Endothelial cell of umbilical vein (primary cell): Measurements from ENCODE around the gene TXNDC12. TPM values are rescaled to one million over a fixed set of nuclear protein-coding genes. Genes with fewer than 3 reads are reported as not detected.

Experiments
- BruUV-seq: library from RNA; stranded (reverse); fragments of 400-500 nt; replicated peaks from 2 replicates; lab custom pipeline; 2021; lab: Mats Ljungman, UMichigan
- CTCF ChIA-PET: fragments of 300-600, 350-600 bp; sonication (Branson Sonifier 250); formaldehyde crosslinking; loops from one replicate; lab custom pipeline; 2021; ENCODE audit warnings: antibody characterized with exemption, inconsistent platforms; lab: Charles Lee
- POLR2A ChIA-PET: fragments of 300-600, 350-600 bp; sonication (Branson Sonifier 250); formaldehyde crosslinking; loops from one replicate; lab custom pipeline; 2021; ENCODE audit warnings: antibody characterized with exemption, inconsistent platforms; lab: Charles Lee
- DNase-seq: peaks from one replicate; pipeline ENCODE4 v3.0.0-alpha.2; 2011; ENCODE audit warnings: low read depth, low spot score
- FAIRE-seq: peaks from 2 replicates; lab custom pipeline; 2011; peaks lifted over from hg19 to GRCh38; lab: Jason Lieb, UNC
- H2AFZ ChIP-seq: 2 replicates; pipeline ENCODE4 v1.6.0; 2012; ENCODE audit warnings: low read depth, low read length, control low read depth, inconsistent platforms
- H3K27ac ChIP-seq: 2 replicates; pipeline ENCODE4 v1.5.1; 2011; ENCODE audit warnings: low read depth, mild to moderate bottlenecking, control low read depth, low read length, moderate library complexity; ENCODE audit not compliant: insufficient read depth
- H3K27me3 ChIP-seq, 2 experiments: 2 replicates each; pipeline versions ENCODE4 v1.6.0 to v1.6.1; 2011; ENCODE audit warnings: low read length in 2 of 2, mixed read lengths in 1 of 2; ENCODE audit not compliant: control insufficient read depth in 2 of 2, insufficient read depth in 2 of 2
- H3K36me3 ChIP-seq, 2 experiments: 2 replicates in 1 of 2; 3 replicates in 1 of 2; pipeline ENCODE4 v1.5.1; 2011; ENCODE audit warnings: low read length in 2 of 2, mild to moderate bottlenecking in 1 of 2, moderate library complexity in 1 of 2; ENCODE audit not compliant: control insufficient read depth in 2 of 2, insufficient read depth in 2 of 2; ENCODE audit errors: extremely low read depth in 1 of 2
- H3K4me1 ChIP-seq: 3 replicates; pipeline ENCODE4 v1.5.1; 2011; ENCODE audit warnings: mild to moderate bottlenecking, low read length; ENCODE audit not compliant: control insufficient read depth, insufficient read depth; ENCODE audit errors: extremely low read depth
- H3K4me2 ChIP-seq: 2 replicates; pipeline ENCODE4 v1.6.1; 2011; ENCODE audit warnings: low read length, control low read depth, mixed read lengths; ENCODE audit not compliant: insufficient read depth
- H3K4me3 ChIP-seq, 3 experiments: fragments of 200-600 bp in 1 of 3; sonication (generic), shearing (Covaris generic) in 1 of 3; replicated peaks in 1 of 3; 2 replicates each; pipeline ENCODE4 v1.5.1; 2011 to 2016; ENCODE audit warnings: control low read depth in 3 of 3, low read length in 3 of 3, mild to moderate bottlenecking in 2 of 3, inconsistent platforms in 1 of 3, low read depth in 1 of 3, moderate library complexity in 1 of 3; ENCODE audit not compliant: insufficient read depth in 1 of 3
- H3K79me2 ChIP-seq: 2 replicates; pipeline ENCODE4 v1.6.0; 2012; ENCODE audit warnings: low read length, inconsistent platforms; ENCODE audit not compliant: control insufficient read depth, insufficient read depth
- H3K9ac ChIP-seq: replicated peaks from 2 replicates; pipeline ENCODE3; 2011; ENCODE audit warnings: low read length, control low read depth; ENCODE audit not compliant: insufficient read depth; ENCODE audit errors: extremely low read depth
- H3K9me1 ChIP-seq: replicated peaks from 3 replicates; pipeline ENCODE4 v1.6.0; 2011; ENCODE audit warnings: mild to moderate bottlenecking, low read length; ENCODE audit not compliant: control insufficient read depth, insufficient read depth; ENCODE audit errors: extremely low read depth
- H3K9me3 ChIP-seq: replicated peaks from 2 replicates; pipeline ENCODE4 v1.5.1; 2012; ENCODE audit warnings: low read length, inconsistent platforms; ENCODE audit not compliant: control insufficient read depth, insufficient read depth
- H4K20me1 ChIP-seq: replicated peaks from 2 replicates; pipeline ENCODE3; 2011; ENCODE audit warnings: mild to moderate bottlenecking, low read length; ENCODE audit not compliant: control insufficient read depth, insufficient read depth; ENCODE audit errors: extremely low read depth
- CTCF ChIP-seq, 2 donors: IDR thresholded peaks; 1 replicate in 1 of 2; 2 replicates in 1 of 2; pipeline ENCODE4 v1.5.1; 2011; ENCODE audit warnings: low read length in 2 of 2, mild to moderate bottlenecking in 2 of 2, moderate library complexity in 2 of 2, control low read depth in 1 of 2, inconsistent platforms in 1 of 2, low read depth in 1 of 2; ENCODE audit not compliant: insufficient read depth in 1 of 2; ENCODE audit errors: extremely low read depth in 1 of 2
- EZH2 ChIP-seq: IDR thresholded peaks from 2 replicates; pipeline ENCODE4 v1.6.1; 2012; ENCODE audit warnings: borderline replicate concordance, low read depth, mild to moderate bottlenecking, moderate library complexity, low read length, inconsistent platforms; ENCODE audit not compliant: severe bottlenecking
- FOS ChIP-seq: IDR thresholded peaks from 2 replicates; pipeline ENCODE4 v1.6.1; 2011; ENCODE audit warnings: mild to moderate bottlenecking, low read length, moderate library complexity, borderline replicate concordance; ENCODE audit not compliant: insufficient read depth
- GATA2 ChIP-seq: IDR thresholded peaks from 2 replicates; pipeline ENCODE4 v1.7.0; 2011; ENCODE audit warnings: low read depth, mild to moderate bottlenecking, moderate library complexity, mixed read lengths, low read length; ENCODE audit not compliant: insufficient read length, insufficient read depth
- JUN ChIP-seq: IDR thresholded peaks from 2 replicates; pipeline ENCODE4 v1.6.1; 2011; ENCODE audit warnings: borderline replicate concordance, low read depth; ENCODE audit not compliant: insufficient read length, insufficient read depth
- MAX ChIP-seq: IDR thresholded peaks from 2 replicates; pipeline ENCODE4 v1.6.1; 2011; ENCODE audit not compliant: insufficient read depth, insufficient read length
- MYC ChIP-seq: IDR thresholded peaks from one replicate; pipeline ENCODE4 v1.6.1; 2011; ENCODE audit warnings: mild to moderate bottlenecking, low read depth, low read length
- POLR2A ChIP-seq: IDR thresholded peaks from 2 replicates; pipeline ENCODE4 v1.6.1; 2012; ENCODE audit warnings: low read depth, mild to moderate bottlenecking, control low read depth, low read length
- POLR2AphosphoS5 ChIP-seq: IDR thresholded peaks from 2 replicates; pipeline ENCODE4 v1.6.1; 2012; ENCODE audit warnings: low read depth, mild to moderate bottlenecking, control low read depth, low read length, moderate library complexity; ENCODE audit not compliant: insufficient read depth
- dilution Hi-C: fragments of 300-500 bp; cut with MboI; formaldehyde crosslinking; loops from one replicate; pipeline ENCODE4 v1.15.0; 2019; ENCODE audit warnings: low sequenced_read_pairs; ENCODE audit not compliant: extremely low pct_ligation_motif_present
- intact Hi-C: fragments of 100-400 bp; cut with micrococcal nuclease; formaldehyde crosslinking; loops from one replicate; pipeline ENCODE4 v1.10.0; 2022
- polyA plus RNA-seq, 4 experiments: library from polyadenylated mRNA; depleted of rRNA in 3 of 4; stranded (reverse) in 3 of 4; unstranded in 1 of 4; fragments of >200 nt; gene quantifications; 2 replicates each; pipeline versions ENCODE4 v1.2.1 to v1.2.3, GENCODE V29; 2011 to 2012; ENCODE audit warnings: missing spikeins in 1 of 4
- total RNA-seq: library from RNA; stranded (reverse); gene quantifications from 2 replicates; pipeline ENCODE4 v1.2.3, GENCODE V29; 2021

TXNDC12 gene
- total and polyA plus RNA-seq, 2 donors (not counting 3 experiments of a cell fraction or from before 2014, with no cell fraction given) = 33.7 to 57.4 TPM

GRCh38 chr1:52033190-52034049 is 21.6 kb downstream of the TXNDC12 start, which contains the start of gene KTI12:
Gene KTI12, minus strand, starts transcription at chr1:52033810. Its CDS starts 49 bp downstream, at chr1:52033761.
- FAIRE-seq = peak; percentile 84

DNA sequence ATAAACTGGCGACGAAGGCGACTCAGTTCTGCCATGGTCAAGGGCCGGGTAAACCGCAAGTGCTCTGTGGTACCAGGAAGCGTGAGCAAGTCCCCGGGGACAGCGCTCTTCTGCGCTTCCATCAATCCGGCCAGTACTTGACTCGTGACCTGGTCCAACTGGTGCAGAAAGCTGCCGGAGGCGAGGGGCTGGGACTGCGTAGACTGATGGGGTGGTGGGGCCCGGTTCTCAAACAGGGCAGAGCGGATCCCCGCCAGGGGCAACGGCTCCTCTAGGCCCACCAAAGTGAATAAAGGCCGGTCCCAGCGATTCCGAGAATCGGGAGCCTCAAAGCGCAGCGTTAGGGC is 22.2 kb downstream of the TXNDC12 start:
- Histone ChIP-seq H3K79me2 (peaks cover 26% of the 10 kb centered on the region), H3K36me3 (no peaks in the 10 kb centered on the region), H3K9ac (peak overlapping the region; percentile 89), H3K4me2 (peak overlapping the region; percentile 90), H4K20me1 (no peaks in the 10 kb centered on the region), H3K4me1 (peaks cover 21% of the 10 kb centered on the region), H2AFZ (peak overlapping the region; percentile 82), H3K9me3 (no peaks in the 10 kb centered on the region), H3K9me1 (no peaks in the 10 kb centered on the region), H3K27ac (peak overlapping the region; percentile 70), H3K4me3 (peak overlapping the region; percentile 58 to 87 (median 79)), H3K27me3 (no peaks in the 10 kb centered on the region)
- dilution Hi-C loops (no loop called here), intact Hi-C loops (loop anchor here (1.0 kb wide), 2 partner anchors 23 to 153 kb away; partner anchors contain the start of gene TXNDC12)
- POLR2A ChIA-PET = interaction anchor here (1.5 kb wide), 1 partner anchor 23 kb away, joined by 4 read pairs; the partner anchor contains the start of gene TXNDC12
- no TSS peak for BruUV-seq
- CTCF ChIA-PET = interaction anchor here (0.6 to 1.4 kb wide), 5 partner anchors 9 to 189 kb away, joined by 3 to 5 read pairs (median 3); no protein-coding TSS in a partner anchor
- DNase-seq (peak; percentile 57), FAIRE-seq (peak; percentile 55)
- TF ChIP-seq FOS = no peak
- TF ChIP-seq JUN = no peak
- no peak for TF ChIP-seq MYC
- TF ChIP-seq POLR2A = no peak
- TF ChIP-seq EZH2 = no peak
- no peak for TF ChIP-seq MAX
- TF ChIP-seq CTCF (IDR thresholded peaks at IDR 0.05; ENCODE audit: extremely low read depth in 1 of 2, insufficient read depth in 1 of 2, low read depth in 1 of 2, low read length in 2 of 2) = no peak
- no peak for TF ChIP-seq GATA2
- TF ChIP-seq POLR2AphosphoS5 = no peak

More at GRCh38 chr1:52033190-52034049, 21.6 kb downstream of the TXNDC12 start, which contains the start of gene KTI12:
- H3K4me3 ChIP-seq = peak within 1 kb of the TSS; percentile 58 to 87 (median 79)
- peak; percentile 91 for DNase-seq
- intact Hi-C loops = loop anchor here (1.0 kb wide), 2 partner anchors 22 to 154 kb away; partner anchors contain the start of gene TXNDC12
- TF ChIP-seq POLR2A (peak; percentile 79), GATA2 (no peak), POLR2AphosphoS5 (peak; percentile 81)
- H4K20me1 ChIP-seq = no peaks in the 10 kb centered on the region
- H3K27me3 ChIP-seq = no peaks in the 10 kb centered on the region
- peak within 1 kb of the TSS; percentile 82 for H2AFZ ChIP-seq
- peak within 1 kb of the TSS; percentile 90 for H3K4me2 ChIP-seq
- ChIA-PET POLR2A (interaction anchor here (0.6 to 1.5 kb wide), 3 partner anchors 22 to 79 kb away, joined by 3 to 7 read pairs (median 4); partner anchors contain the start of gene TXNDC12), CTCF (interaction anchor here (0.6 to 1.4 kb wide), 4 partner anchors 8 to 190 kb away, joined by 3 to 5 read pairs (median 4); no protein-coding TSS in a partner anchor)
- H3K79me2 ChIP-seq = peaks cover 26% of the 10 kb centered on the region
- peak within 1 kb of the TSS; percentile 89 for H3K9ac ChIP-seq
- no peaks in the 10 kb centered on the region for H3K9me1 ChIP-seq
- dilution Hi-C loops = no loop called here
- H3K36me3 ChIP-seq = peaks cover 0 to 3% of the 10 kb centered on the region in 2 experiments
- no peaks in the 10 kb centered on the region for H3K9me3 ChIP-seq
- peak within 1 kb of the TSS; percentile 70 for H3K27ac ChIP-seq
- H3K4me1 ChIP-seq = peaks cover 21% of the 10 kb centered on the region
- BruUV-seq = TSS peak; percentile 81
